HG02943 (cell line): ENCODE measurements around the gene KIAA0930.

Experiments used
- ATAC-seq: cut with Tn5 transposase; IDR thresholded peaks from one replicate; pipeline ENCODE4 v1.9.1; 2021; ENCODE audit warnings: mild to moderate bottlenecking, low read depth, moderate library complexity; ENCODE audit not compliant: unreplicated experiment

KIAA0930 gene

DNA sequence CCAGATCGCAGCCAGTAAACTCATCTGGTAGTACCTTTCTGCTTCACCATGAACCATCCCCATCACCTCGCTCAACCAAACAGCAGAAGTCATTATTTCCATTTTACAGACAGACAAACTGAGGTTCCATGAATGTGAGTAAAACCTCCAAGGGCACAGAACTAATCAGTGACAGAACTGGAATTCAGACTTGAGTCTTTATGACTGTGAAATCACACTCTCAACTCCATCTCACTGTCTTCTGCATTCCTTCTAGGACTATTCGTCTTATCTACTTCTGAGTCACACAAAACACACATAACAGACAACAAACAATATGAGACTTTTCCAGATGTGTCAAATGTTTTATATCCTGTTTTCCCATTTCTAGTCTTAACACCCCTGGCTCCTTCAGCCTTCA, 86.3 kb downstream of the KIAA0930 start:
- ATAC-seq: no peak

GRCh38 chr22:45151503-45151902, 89.2 kb downstream of the KIAA0930 start:
- ATAC-seq: no peak

DNA sequence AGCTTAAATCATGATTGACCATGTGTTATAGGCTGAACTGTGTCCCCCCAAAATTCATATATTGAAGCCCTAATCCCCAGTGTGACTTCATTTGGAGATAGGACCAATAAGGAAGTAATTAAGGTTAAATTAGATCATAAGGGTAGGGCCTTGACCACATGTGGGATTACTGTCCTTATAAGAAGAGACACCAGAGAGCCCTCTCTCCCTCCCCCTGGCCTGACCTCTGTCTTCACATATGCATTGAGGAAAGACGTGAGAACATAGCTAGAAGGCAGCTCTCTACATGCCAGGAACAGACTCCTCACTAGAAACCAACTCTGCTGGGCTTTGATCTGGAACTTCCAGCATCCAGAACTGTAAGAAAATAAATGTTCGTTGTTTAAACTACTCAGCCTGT, 90.6 kb downstream of the KIAA0930 start:
- no peak for ATAC-seq

DNA sequence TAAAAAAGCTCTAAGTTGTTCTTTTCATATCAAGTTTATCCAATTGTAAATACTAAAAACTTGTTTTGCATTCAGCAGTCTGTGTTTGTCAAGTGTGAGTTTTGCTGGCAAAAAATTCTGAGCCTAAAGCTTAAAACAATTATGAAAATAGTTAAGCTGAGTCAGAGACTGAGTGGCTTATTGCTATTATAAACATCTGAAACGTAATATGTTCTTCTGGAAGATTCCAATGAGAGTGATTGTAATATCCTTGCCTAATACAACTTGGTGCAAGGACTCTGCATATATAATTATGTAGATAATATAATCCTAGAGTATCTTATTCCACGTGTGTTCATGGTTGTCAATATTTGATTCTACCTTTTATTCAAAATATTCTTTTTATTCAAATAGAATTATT, 91.0 kb downstream of the KIAA0930 start:
- ATAC-seq: no peak

GRCh38 chr22:45144916-45145315, 95.8 kb downstream of the KIAA0930 start:
- ATAC-seq: no peak

GRCh38 chr22:45142376-45142775, 98.3 kb downstream of the KIAA0930 start:
- ATAC-seq: no peak
